ENCODE measurements around the gene HELZ. TPM values are rescaled to one million over a fixed set of nuclear protein-coding genes. Genes with fewer than 3 reads are reported as not detected.
"Not testable (repeated sequence)": the region's sequence is repeated elsewhere in the genome, so short reads cannot be mapped to it uniquely, and the experiment has no call there.

HELZ gene
- total RNA-seq, 4 donors from 2014 or later = 14.7 to 122 (median 45.9) TPM

DNA sequence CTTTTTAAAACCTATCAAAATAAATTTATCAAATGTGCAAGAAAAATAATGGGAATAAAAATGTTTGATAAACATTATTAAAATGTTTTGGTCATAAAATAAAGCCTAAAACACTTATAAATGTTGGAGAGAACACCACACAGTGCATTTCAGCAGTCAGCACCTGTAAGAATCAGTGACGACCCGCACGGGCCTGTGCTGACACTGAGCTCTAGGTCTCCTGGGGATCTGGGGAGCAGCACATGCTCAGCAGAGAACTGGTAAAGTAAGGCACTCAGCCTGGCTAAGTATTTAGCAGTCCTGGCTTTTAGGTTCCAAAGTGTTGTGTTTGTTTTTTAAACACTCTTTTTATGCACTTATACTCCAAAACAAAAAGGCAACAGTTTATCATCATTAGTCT lies 46.9 kb downstream of the HELZ start:
- Histone ChIP-seq H3K36me3 (no peaks in the 10 kb centered on the region), H3K4me3 (no peak overlapping the region), H3K9me3 (no peaks in the 10 kb centered on the region), H3K27ac (no peak overlapping the region), H3K4me1 (no peaks in the 10 kb centered on the region), H3K27me3 (no peaks in the 10 kb centered on the region)
- intact Hi-C loops (cut with DNase I; ENCODE audit: low total_unique reads) = no loop called here
- no peak for DNase-seq
- TF ChIP-seq, protein P1, sequence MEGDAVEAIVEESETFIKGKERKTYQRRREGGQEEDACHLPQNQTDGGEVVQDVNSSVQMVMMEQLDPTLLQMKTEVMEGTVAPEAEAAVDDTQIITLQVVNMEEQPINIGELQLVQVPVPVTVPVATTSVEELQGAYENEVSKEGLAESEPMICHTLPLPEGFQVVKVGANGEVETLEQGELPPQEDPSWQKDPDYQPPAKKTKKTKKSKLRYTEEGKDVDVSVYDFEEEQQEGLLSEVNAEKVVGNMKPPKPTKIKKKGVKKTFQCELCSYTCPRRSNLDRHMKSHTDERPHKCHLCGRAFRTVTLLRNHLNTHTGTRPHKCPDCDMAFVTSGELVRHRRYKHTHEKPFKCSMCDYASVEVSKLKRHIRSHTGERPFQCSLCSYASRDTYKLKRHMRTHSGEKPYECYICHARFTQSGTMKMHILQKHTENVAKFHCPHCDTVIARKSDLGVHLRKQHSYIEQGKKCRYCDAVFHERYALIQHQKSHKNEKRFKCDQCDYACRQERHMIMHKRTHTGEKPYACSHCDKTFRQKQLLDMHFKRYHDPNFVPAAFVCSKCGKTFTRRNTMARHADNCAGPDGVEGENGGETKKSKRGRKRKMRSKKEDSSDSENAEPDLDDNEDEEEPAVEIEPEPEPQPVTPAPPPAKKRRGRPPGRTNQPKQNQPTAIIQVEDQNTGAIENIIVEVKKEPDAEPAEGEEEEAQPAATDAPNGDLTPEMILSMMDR (IDR thresholded peaks at IDR 0.05) = no peak

DNA sequence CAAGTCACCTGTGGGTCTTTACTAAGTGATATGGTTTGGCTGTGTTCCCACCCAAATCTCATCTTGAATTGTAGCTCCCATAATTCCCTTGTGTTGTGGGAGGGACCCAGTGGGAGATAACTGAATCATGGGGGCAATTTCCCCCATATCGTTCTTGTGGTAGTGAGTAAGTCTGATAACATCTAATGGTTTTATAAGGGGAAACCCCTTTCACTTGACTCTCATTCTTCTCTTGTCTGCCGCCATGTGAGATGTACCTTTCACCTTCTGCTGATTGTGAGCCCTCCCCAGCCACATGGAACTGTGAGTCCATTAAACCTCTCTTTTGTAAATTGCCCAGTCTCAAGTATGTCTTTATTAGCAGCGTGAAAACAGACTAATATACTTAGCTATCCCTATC lies 48.0 kb downstream of the HELZ start:
- not testable (repeated sequence) for H3K27me3 ChIP-seq, H3K27ac ChIP-seq

DNA sequence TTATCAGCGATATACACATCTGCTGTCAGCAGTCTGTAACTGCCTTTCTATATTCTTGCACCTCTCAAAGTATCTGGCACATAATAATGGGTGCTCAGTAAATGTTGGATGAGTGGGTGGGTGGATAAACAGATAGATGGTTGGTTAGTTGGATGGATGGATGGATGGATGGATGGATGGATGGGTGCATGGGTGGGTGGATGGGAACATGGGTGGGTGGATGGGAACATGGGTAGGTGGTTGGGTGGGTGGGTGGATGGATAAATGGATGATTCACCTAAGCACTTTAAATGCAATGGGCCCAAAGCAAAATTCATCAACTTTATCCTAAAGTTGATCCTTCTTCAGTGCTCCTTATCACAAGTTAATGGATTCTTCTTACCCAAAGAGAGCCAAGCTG lies 48.6 kb downstream of the HELZ start:
- Histone ChIP-seq H3K27ac (no peak overlapping the region), H3K4me1 (no peaks in the 10 kb centered on the region), H3K36me3 (no peaks in the 10 kb centered on the region), H3K27me3 (no peaks in the 10 kb centered on the region), H3K4me3 (no peak overlapping the region), H3K9me3 (no peaks in the 10 kb centered on the region)
- DNase-seq = no peak
- TF ChIP-seq POLR2A (IDR thresholded peaks at IDR 0.05) = no peak
- TF ChIP-seq, protein P1 (IDR thresholded peaks at IDR 0.05) = no peak
- intact Hi-C loops (cut with DNase I; ENCODE audit: low total_unique reads) = no loop called here

More for the DNA sequence above, 48.0 kb downstream of the HELZ start:
- DNase-seq; H3K9me3 ChIP-seq; H3K36me3 ChIP-seq; intact Hi-C loops (cut with DNase I; ENCODE audit: low total_unique reads); H3K4me1 ChIP-seq; H3K4me3 ChIP-seq: not testable (repeated sequence)

DNA sequence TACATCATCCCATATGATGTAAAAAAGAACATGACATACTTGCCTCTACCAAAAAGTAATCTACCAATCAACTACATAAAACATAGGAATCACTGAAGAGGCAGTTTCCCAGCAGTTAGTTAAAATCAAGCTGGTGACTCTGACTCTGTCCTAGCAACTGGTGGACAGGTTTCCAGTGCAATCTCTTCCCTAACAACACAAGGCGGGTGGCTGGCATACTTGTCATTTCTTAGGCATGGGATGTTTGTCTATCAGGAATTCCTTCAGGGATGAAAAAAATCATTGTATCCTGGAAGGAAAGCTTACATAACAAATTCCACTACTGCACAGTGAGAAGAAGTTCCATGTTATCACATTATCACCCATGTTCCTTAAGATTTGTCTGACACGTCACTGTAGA lies 50.9 kb downstream of the HELZ start:
- Histone ChIP-seq H3K4me1 (no peaks in the 10 kb centered on the region), H3K27ac (no peak overlapping the region)

DNA sequence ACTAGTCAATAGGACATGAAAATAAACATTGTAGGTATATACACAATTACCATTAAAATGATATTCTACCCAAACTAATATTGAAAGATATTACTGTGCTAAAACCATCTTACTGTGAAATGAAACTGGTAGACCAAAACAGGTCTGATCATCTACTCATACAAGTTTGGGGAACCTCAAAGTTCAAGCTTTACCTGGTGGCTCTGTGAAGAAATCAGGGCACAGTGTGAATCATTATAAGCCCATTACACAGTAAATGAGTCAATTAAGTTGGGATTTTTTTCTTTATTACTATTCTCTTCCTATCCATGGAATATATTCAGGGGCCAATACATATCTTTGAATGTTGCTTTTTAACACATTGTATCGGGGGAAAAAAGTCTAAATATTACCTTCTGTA lies 57.1 kb downstream of the HELZ start:
- H3K4me3 ChIP-seq = no peak overlapping the region
- H3K27ac ChIP-seq = no peak overlapping the region
- no peak for DNase-seq
- no peaks in the 10 kb centered on the region for H3K27me3 ChIP-seq
- no peaks in the 10 kb centered on the region for H3K4me1 ChIP-seq
- no peaks in the 10 kb centered on the region for H3K9me3 ChIP-seq
- intact Hi-C loops (cut with DNase I; ENCODE audit: low total_unique reads) = no loop called here
- H3K36me3 ChIP-seq = no peaks in the 10 kb centered on the region
- TF ChIP-seq, protein P1 (IDR thresholded peaks at IDR 0.05) = no peak
- TF ChIP-seq POLR2A (IDR thresholded peaks at IDR 0.05) = no peak

More for the DNA sequence above, 50.9 kb downstream of the HELZ start:
- DNase-seq = no peak
- intact Hi-C loops (cut with DNase I; ENCODE audit: low total_unique reads) = no loop called here
- H3K27me3 ChIP-seq = no peaks in the 10 kb centered on the region
- H3K36me3 ChIP-seq = no peaks in the 10 kb centered on the region
- no peak overlapping the region for H3K4me3 ChIP-seq
- no peak for TF ChIP-seq POLR2A (IDR thresholded peaks at IDR 0.05)
- TF ChIP-seq, protein P1 (IDR thresholded peaks at IDR 0.05) = no peak
- H3K9me3 ChIP-seq = no peaks in the 10 kb centered on the region

DNA sequence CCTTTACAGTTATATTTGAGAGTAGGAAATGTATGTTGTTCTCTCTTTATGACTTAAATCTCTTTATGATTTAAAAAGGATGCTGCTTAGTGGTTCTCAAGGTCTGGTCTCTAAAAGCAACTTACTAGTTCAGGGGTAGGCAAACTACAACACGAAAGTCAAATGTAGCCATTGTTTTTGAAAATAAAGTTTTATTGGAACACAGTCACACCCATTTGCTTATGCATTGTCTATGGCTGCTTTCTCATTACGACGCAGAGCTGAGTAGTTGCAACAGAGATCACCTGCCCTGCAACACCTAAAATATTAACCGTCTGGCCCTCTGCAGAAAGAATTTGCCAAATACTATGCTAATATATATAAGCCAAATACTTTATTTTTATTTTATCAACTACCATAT lies 58.2 kb downstream of the HELZ start:
- Histone ChIP-seq H3K27ac (no peak overlapping the region), H3K4me3 (no peak overlapping the region), H3K9me3 (no peaks in the 10 kb centered on the region), H3K36me3 (no peaks in the 10 kb centered on the region), H3K4me1 (no peaks in the 10 kb centered on the region), H3K27me3 (no peaks in the 10 kb centered on the region)
- intact Hi-C loops (cut with DNase I; ENCODE audit: low total_unique reads) = no loop called here
- DNase-seq = no peak
- TF ChIP-seq, protein P1 (IDR thresholded peaks at IDR 0.05) = no peak
- TF ChIP-seq POLR2A (IDR thresholded peaks at IDR 0.05) = no peak
